B cell (primary cell): ENCODE data around the gene ZBTB47. TPM values are rescaled to one million over a fixed set of nuclear protein-coding genes. Genes with fewer than 3 reads are reported as not detected.

ENCODE experiments used
- ATAC-seq: fragments of 200-7000 bp; cut with Tn5 transposase; one replicate; pipeline ENCODE4 v1.10.0; 2021; ENCODE audit warnings: low read depth, mild to moderate bottlenecking, moderate number of reproducible peaks, moderate library complexity
- CTCF ChIA-PET: fragments of 350-600 bp; sonication (Branson Sonifier 250); formaldehyde crosslinking; loops from one replicate; lab custom pipeline; 2021; ENCODE audit warnings: antibody characterized with exemption, inconsistent platforms; lab: Charles Lee
- POLR2A ChIA-PET: fragments of 350-600 bp; sonication (Branson Sonifier 250); formaldehyde crosslinking; loops from one replicate; lab custom pipeline; 2021; ENCODE audit warnings: antibody characterized with exemption; lab: Charles Lee
- DNase-seq: peaks from one replicate; pipeline ENCODE4 v3.0.0; 2013
- H2AFZ ChIP-seq: 2 replicates; pipeline ENCODE4 v1.6.1; 2012; ENCODE audit warnings: mild to moderate bottlenecking, low read depth, low read length; ENCODE audit not compliant: insufficient read depth, poor library complexity, severe bottlenecking
- H3K27ac ChIP-seq, 2 donors: 1 replicate in 1 of 2; 2 replicates in 1 of 2; pipeline ENCODE4 v1.5.1; 2012 to 2013; ENCODE audit warnings: low read length in 2 of 2, mild to moderate bottlenecking in 2 of 2, moderate library complexity in 1 of 2
- H3K27me3 ChIP-seq, 4 experiments: fragments of 200-600 bp in 1 of 4; sonication (generic) in 1 of 4; replicated peaks in 1 of 4; 1 replicate in 2 of 4; 2 replicates in 2 of 4; pipeline versions ENCODE4 v1.6.1 to v1.7.0; 2013 to 2016; ENCODE audit warnings: low read length in 3 of 4, mild to moderate bottlenecking in 2 of 4, mixed read lengths in 1 of 4, moderate library complexity in 1 of 4; ENCODE audit not compliant: insufficient read depth in 4 of 4, control insufficient read depth in 3 of 4; ENCODE audit errors: control extremely low read depth in 1 of 4
- H3K36me3 ChIP-seq, 2 experiments: replicated peaks in 1 of 2; 1 replicate in 1 of 2; 2 replicates in 1 of 2; pipeline versions ENCODE4 v1.6.1 to v1.7.1; 2013; ENCODE audit warnings: low read length in 1 of 2; ENCODE audit not compliant: insufficient read depth in 2 of 2, control insufficient read depth in 1 of 2; ENCODE audit errors: control extremely low read depth in 1 of 2, extremely low read depth in 1 of 2
- H3K4me1 ChIP-seq, 2 donors: fragments of 200-600 bp in 1 of 2; sonication (generic) in 1 of 2; 1 replicate in 1 of 2; 2 replicates in 1 of 2; pipeline versions ENCODE4 v1.5.1 to v1.6.1; 2013 to 2017; ENCODE audit warnings: low read length in 2 of 2; ENCODE audit not compliant: control insufficient read depth in 2 of 2, insufficient read depth in 2 of 2
- H3K4me2 ChIP-seq: replicated peaks from 2 replicates; pipeline ENCODE3; 2012; ENCODE audit warnings: mild to moderate bottlenecking, low read depth, low read length; ENCODE audit not compliant: poor library complexity, severe bottlenecking
- H3K4me3 ChIP-seq, 5 experiments: fragments of 200-600 bp in 1 of 5; sonication (generic) in 1 of 5; 1 replicate in 3 of 5; 2 replicates in 2 of 5; pipeline versions ENCODE4 v1.5.1 to v1.7.0; 2011 to 2016; ENCODE audit warnings: low read length in 4 of 5, mild to moderate bottlenecking in 4 of 5, low read depth in 2 of 5, control low read depth in 1 of 5, moderate library complexity in 1 of 5; ENCODE audit not compliant: insufficient read depth in 1 of 5; ENCODE audit errors: control extremely low read depth in 1 of 5, extremely low read depth in 1 of 5
- H3K79me2 ChIP-seq: fragments of 200-600 bp; sonication (generic); one replicate; pipeline ENCODE4 v1.6.0; 2016; ENCODE audit warnings: low read length; ENCODE audit not compliant: control insufficient read depth, insufficient read depth
- H3K9ac ChIP-seq: fragments of 200-600 bp; sonication (generic); 2 replicates; pipeline ENCODE4 v1.6.1; 2017; ENCODE audit warnings: mild to moderate bottlenecking, low read length, moderate library complexity
- H3K9me3 ChIP-seq, 3 donors: one replicate each; pipeline versions ENCODE4 v1.6.1 to v1.7.1; 2013; ENCODE audit warnings: low read length in 2 of 3; ENCODE audit not compliant: control insufficient read depth in 2 of 3, insufficient read depth in 1 of 3; ENCODE audit errors: control extremely low read depth in 1 of 3
- H4K20me1 ChIP-seq: 2 replicates; pipeline ENCODE4 v1.6.0; 2012; ENCODE audit warnings: mild to moderate bottlenecking, low read length; ENCODE audit not compliant: insufficient read depth, control insufficient read depth, poor library complexity, severe bottlenecking
- H3K27ac Mint-ChIP-seq: one replicate; pipeline ENCODE4 v1.8.0; 2021; ENCODE audit warnings: mixed read lengths
- H3K27me3 Mint-ChIP-seq: one replicate; pipeline ENCODE4 v1.8.0; 2021; ENCODE audit warnings: mixed read lengths
- H3K4me1 Mint-ChIP-seq: one replicate; pipeline ENCODE4 v1.8.0; 2021; ENCODE audit warnings: mixed read lengths
- H3K4me3 Mint-ChIP-seq: one replicate; pipeline ENCODE4 v1.8.0; 2021; ENCODE audit warnings: mixed read lengths
- H3K9me3 Mint-ChIP-seq: one replicate; pipeline ENCODE4 v1.8.0; 2022; ENCODE audit warnings: mixed read lengths; ENCODE audit not compliant: insufficient read depth
- CTCF ChIP-seq: fragments of 200-600 bp; IDR thresholded peaks from one replicate; pipeline ENCODE4 v1.8.0; 2022; ENCODE audit warnings: antibody characterized with exemption, mild to moderate bottlenecking
- EZH2 ChIP-seq: IDR thresholded peaks from 2 replicates; pipeline ENCODE4 v1.6.1; 2012; ENCODE audit warnings: borderline replicate concordance, low read depth, mild to moderate bottlenecking, moderate library complexity, low read length; ENCODE audit not compliant: insufficient read depth, poor library complexity, severe bottlenecking
- WGBS: methylation state at CpG from one replicate; pipeline ENCODE4 v1.1.5; 2013; ENCODE audit warnings: missing lambda C conversion rate; ENCODE audit not compliant: insufficient coverage; 5-methylcytosine and 5-hydroxymethylcytosine counted together
- intact Hi-C: fragments of 100-400 bp; cut with micrococcal nuclease; formaldehyde crosslinking; loops from one replicate; pipeline ENCODE4 v1.10.0; 2022
- polyA plus RNA-seq: library from polyadenylated mRNA; depleted of rRNA; stranded (reverse); fragments of >200 nt; gene quantifications from 2 replicates; pipeline ENCODE4 v1.2.3, GENCODE V29; 2012
- total RNA-seq, 2 donors: library from RNA; stranded (reverse); fragments of 120-200 nt in 1 of 2; gene quantifications; 1 replicate in 1 of 2; 2 replicates in 1 of 2; pipeline versions ENCODE4 v1.2.3 to v1.2.4, GENCODE V29; 2013 to 2022

Gene ZBTB47
- total and polyA plus RNA-seq, 2 donors (not counting 1 experiment from before 2014, with no cell fraction given), result 0.34 to 1.6 TPM

GRCh38 chr3:42632146-42632545 is 21.4 kb upstream of the ZBTB47 start:
- H2AFZ ChIP-seq, result no peak overlapping the region
- H3K9ac ChIP-seq, result no peak overlapping the region
- no peak overlapping the region for H3K4me3 ChIP-seq
- H3K27ac ChIP-seq, result no peak overlapping the region
- H4K20me1 ChIP-seq, result no peaks in the 10 kb centered on the region
- ChIA-PET CTCF (no interaction called here), POLR2A (no interaction called here)
- no CpG with 5 or more reads among the region's 1 CpG for WGBS
- no peaks in the 10 kb centered on the region for H3K79me2 ChIP-seq
- H3K9me3 Mint-ChIP-seq, result no peaks in the 10 kb centered on the region
- TF ChIP-seq EZH2, result no peak
- no peak for TF ChIP-seq CTCF
- H3K4me2 ChIP-seq, result no peak overlapping the region
- no peaks in the 10 kb centered on the region for H3K4me1 ChIP-seq
- H3K27me3 ChIP-seq, result no peaks in the 10 kb centered on the region
- H3K9me3 ChIP-seq, result no peaks in the 10 kb centered on the region
- no peaks in the 10 kb centered on the region for H3K27me3 Mint-ChIP-seq
- H3K27ac Mint-ChIP-seq, result no peak overlapping the region
- peaks cover 30 to 74% of the 10 kb centered on the region in 2 experiments for H3K36me3 ChIP-seq
- ATAC-seq (no peak), DNase-seq (no peak)
- H3K4me3 Mint-ChIP-seq, result no peak overlapping the region
- intact Hi-C loops, result no loop called here
- no peaks in the 10 kb centered on the region for H3K4me1 Mint-ChIP-seq

GRCh38 chr3:42633544-42633943 is 20.0 kb upstream of the ZBTB47 start:
- H4K20me1 ChIP-seq, result no peaks in the 10 kb centered on the region
- POLR2A ChIA-PET, result no interaction called here
- H3K27ac Mint-ChIP-seq, result no peak overlapping the region

More at GRCh38 chr3:42633544-42633943, 20.0 kb upstream of the ZBTB47 start:
- intact Hi-C loops, result no loop called here
- Mint-ChIP-seq H3K9me3 (no peaks in the 10 kb centered on the region), H3K4me3 (no peak overlapping the region), H3K27me3 (no peaks in the 10 kb centered on the region), H3K4me1 (no peaks in the 10 kb centered on the region)
- WGBS, result 100% methylated on average over 2 of the region's 6 CpGs
- Histone ChIP-seq H3K9ac (no peak overlapping the region), H3K27ac (no peak overlapping the region), H3K36me3 (peaks cover 37 to 83% of the 10 kb centered on the region in 2 experiments), H2AFZ (no peak overlapping the region), H3K9me3 (no peaks in the 10 kb centered on the region), H3K4me2 (no peak overlapping the region), H3K4me3 (no peak overlapping the region), H3K79me2 (no peaks in the 10 kb centered on the region), H3K4me1 (no peaks in the 10 kb centered on the region), H3K27me3 (no peaks in the 10 kb centered on the region)
- CTCF ChIA-PET, result interaction anchor here (1.9 kb wide), 1 partner anchor 52 kb away, joined by 10 read pairs; the partner anchor contains the start of gene SEC22C
- ATAC-seq, result no peak
- no peak for DNase-seq
- TF ChIP-seq EZH2, result no peak
